H1 (cell line): Measurements from ENCODE around the gene VPS54. TPM values are rescaled to one million over a fixed set of nuclear protein-coding genes. Genes with fewer than 3 reads are reported as not detected.

ENCODE experiments used
- GABPA ChIP-seq: IDR thresholded peaks from 2 replicates; pipeline ENCODE4 v1.6.1; 2011; ENCODE audit warnings: mild to moderate bottlenecking, low read length, moderate library complexity, borderline replicate concordance; ENCODE audit not compliant: insufficient read depth
- POLR2A ChIP-seq, 2 experiments: IDR thresholded peaks; 1 replicate in 1 of 2; 2 replicates in 1 of 2; pipeline ENCODE4 v1.6.1; 2011; ENCODE audit warnings: low read depth in 2 of 2, low read length in 2 of 2, mild to moderate bottlenecking in 2 of 2; ENCODE audit errors: control extremely low read depth in 1 of 2
- polyA plus RNA-seq, 7 experiments: library from polyadenylated mRNA; depleted of rRNA in 3 of 7; stranded (reverse) in 5 of 7; unstranded in 2 of 7; fragments of >200 nt in 5 of 7; fragments of 200-250 nt in 2 of 7; gene quantifications; 1 replicate in 5 of 7; 2 replicates in 1 of 7; 4 replicates in 1 of 7; pipeline versions ENCODE4 v1.2.1 to v1.2.3, GENCODE V29; 2011 to 2013; ENCODE audit warnings: missing spikeins in 2 of 7, mixed read lengths in 2 of 7
- total RNA-seq: library from RNA; stranded (reverse); fragmentation: NEBNext Ultra II Directional; extraction: Animal tissue kit (Norgen Biotek cat#: 25700); gene quantifications from 2 replicates; pipeline ENCODE4 v1.2.1, GENCODE V29; 2021
- TF ChIP-seq, protein P1 (sequence below): IDR thresholded peaks from 2 replicates; pipeline ENCODE4 v1.6.1; 2011; ENCODE audit warnings: low read depth, mild to moderate bottlenecking, low read length; ENCODE audit not compliant: insufficient read depth

Gene VPS54
- total and polyA plus RNA-seq, 2 of the 8 experiments (the other 6 are each of a cell fraction or from before 2014, with no cell fraction given), result 3.6 to 13.2 TPM

DNA sequence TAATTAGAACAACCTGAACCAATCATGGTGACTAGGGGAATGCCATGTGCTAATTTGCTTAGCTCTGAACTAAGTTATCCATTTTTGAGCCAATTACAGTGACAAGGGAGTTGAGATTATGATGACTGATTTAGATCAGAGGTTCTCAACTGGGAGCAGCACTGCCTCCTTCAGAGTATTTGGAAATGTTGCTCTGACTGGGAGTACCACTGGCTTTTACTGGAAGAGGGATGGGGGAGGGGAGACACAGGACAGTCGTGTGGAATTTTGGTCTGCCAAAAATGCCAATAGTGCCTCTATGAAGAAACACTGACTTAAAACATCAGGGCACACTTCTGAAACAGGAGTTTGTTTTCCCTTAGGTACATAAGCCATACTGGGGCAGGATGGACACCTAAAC, 48.1 kb upstream of the VPS54 start (continued):
- TF ChIP-seq, protein P1, sequence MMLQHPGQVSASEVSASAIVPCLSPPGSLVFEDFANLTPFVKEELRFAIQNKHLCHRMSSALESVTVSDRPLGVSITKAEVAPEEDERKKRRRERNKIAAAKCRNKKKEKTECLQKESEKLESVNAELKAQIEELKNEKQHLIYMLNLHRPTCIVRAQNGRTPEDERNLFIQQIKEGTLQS, result no peak
- no peak for TF ChIP-seq POLR2A (IDR thresholded peaks at IDR 0.05; ENCODE audit: control extremely low read depth in 1 of 2, low read depth in 2 of 2, low read length in 2 of 2)
- no peak for TF ChIP-seq GABPA
